SH-SY5Y (cell line): ENCODE measurements around the gene CUEDC1.

Experiments
- GATA2 ChIP-seq: IDR thresholded peaks from 2 replicates; pipeline ENCODE4 v1.6.1; 2011; ENCODE audit warnings: mild to moderate bottlenecking, low read depth, low read length
- GATA3 ChIP-seq: IDR thresholded peaks from 2 replicates; pipeline ENCODE4 v1.6.1; 2011; ENCODE audit warnings: low read depth, mild to moderate bottlenecking, low read length, moderate library complexity

- TF ChIP-seq GATA3 (no peak), GATA2 (peak; percentile 64; the same call in 1 of the 2 replicates)
Measured at GRCh38 chr17:57915985-57916757, 39.0 kb downstream of the CUEDC1 start.
